ENCODE results near the gene LENG8.
A peak's percentile ranks its signal among the peaks of the same experiment; 100 is the strongest.

- no peak for TF ChIP-seq ZNF24 (tag by site-specific recombination; IDR thresholded peaks at IDR 0.05)
- no peak for TF ChIP-seq ZNF777 (tag by site-specific recombination; IDR thresholded peaks at IDR 0.05; ENCODE audit: borderline replicate concordance)
- peak; percentile 85 for TF ChIP-seq ZNF121 (tag by site-specific recombination; IDR thresholded peaks at IDR 0.05)
- TF ChIP-seq, protein P1, sequence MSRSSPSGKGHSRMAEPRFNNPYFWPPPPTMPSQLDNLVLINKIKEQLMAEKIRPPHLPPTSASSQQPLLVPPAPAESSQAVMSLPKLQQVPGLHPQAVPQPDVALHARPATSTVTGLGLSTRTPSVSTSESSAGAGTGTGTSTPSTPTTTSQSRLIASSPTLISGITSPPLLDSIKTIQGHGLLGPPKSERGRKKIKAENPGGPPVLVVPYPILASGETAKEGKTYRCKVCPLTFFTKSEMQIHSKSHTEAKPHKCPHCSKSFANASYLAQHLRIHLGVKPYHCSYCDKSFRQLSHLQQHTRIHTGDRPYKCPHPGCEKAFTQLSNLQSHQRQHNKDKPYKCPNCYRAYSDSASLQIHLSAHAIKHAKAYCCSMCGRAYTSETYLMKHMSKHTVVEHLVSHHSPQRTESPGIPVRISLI (tag by site-specific recombination; IDR thresholded peaks at IDR 0.05): no peak
- TF ChIP-seq, protein P2, sequence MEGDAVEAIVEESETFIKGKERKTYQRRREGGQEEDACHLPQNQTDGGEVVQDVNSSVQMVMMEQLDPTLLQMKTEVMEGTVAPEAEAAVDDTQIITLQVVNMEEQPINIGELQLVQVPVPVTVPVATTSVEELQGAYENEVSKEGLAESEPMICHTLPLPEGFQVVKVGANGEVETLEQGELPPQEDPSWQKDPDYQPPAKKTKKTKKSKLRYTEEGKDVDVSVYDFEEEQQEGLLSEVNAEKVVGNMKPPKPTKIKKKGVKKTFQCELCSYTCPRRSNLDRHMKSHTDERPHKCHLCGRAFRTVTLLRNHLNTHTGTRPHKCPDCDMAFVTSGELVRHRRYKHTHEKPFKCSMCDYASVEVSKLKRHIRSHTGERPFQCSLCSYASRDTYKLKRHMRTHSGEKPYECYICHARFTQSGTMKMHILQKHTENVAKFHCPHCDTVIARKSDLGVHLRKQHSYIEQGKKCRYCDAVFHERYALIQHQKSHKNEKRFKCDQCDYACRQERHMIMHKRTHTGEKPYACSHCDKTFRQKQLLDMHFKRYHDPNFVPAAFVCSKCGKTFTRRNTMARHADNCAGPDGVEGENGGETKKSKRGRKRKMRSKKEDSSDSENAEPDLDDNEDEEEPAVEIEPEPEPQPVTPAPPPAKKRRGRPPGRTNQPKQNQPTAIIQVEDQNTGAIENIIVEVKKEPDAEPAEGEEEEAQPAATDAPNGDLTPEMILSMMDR (tag by site-specific recombination; IDR thresholded peaks at IDR 0.05): no peak
- TF ChIP-seq ATF2 (tag by site-specific recombination; IDR thresholded peaks at IDR 0.05; ENCODE audit: low read depth): no peak
- TF ChIP-seq ZNF211 (tag by site-specific recombination; IDR thresholded peaks at IDR 0.05; ENCODE audit: low read depth): no peak
- TF ChIP-seq, protein P3, sequence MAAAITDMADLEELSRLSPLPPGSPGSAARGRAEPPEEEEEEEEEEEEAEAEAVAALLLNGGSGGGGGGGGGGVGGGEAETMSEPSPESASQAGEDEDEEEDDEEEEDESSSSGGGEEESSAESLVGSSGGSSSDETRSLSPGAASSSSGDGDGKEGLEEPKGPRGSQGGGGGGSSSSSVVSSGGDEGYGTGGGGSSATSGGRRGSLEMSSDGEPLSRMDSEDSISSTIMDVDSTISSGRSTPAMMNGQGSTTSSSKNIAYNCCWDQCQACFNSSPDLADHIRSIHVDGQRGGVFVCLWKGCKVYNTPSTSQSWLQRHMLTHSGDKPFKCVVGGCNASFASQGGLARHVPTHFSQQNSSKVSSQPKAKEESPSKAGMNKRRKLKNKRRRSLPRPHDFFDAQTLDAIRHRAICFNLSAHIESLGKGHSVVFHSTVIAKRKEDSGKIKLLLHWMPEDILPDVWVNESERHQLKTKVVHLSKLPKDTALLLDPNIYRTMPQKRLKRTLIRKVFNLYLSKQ (tag by site-specific recombination; IDR thresholded peaks at IDR 0.05; ENCODE audit: borderline replicate concordance): no peak
- TF ChIP-seq HOXA7 (CRISPR knock-in tag; IDR thresholded peaks at IDR 0.05; ENCODE audit: borderline replicate concordance): no peak
- TF ChIP-seq, protein P4, sequence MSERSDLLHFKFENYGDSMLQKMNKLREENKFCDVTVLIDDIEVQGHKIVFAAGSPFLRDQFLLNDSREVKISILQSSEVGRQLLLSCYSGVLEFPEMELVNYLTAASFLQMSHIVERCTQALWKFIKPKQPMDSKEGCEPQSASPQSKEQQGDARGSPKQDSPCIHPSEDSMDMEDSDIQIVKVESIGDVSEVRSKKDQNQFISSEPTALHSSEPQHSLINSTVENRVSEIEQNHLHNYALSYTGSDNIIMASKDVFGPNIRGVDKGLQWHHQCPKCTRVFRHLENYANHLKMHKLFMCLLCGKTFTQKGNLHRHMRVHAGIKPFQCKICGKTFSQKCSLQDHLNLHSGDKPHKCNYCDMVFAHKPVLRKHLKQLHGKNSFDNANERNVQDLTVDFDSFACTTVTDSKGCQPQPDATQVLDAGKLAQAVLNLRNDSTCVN (tag by site-specific recombination; optimal IDR thresholded peaks at IDR 0.05): no peak
- no peak for TF ChIP-seq MYNN (tag by site-specific recombination; IDR thresholded peaks at IDR 0.05; ENCODE audit: borderline replicate concordance)
Observed at GRCh38 chr19:54428323-54429175, 20.4 kb upstream of the LENG8 start.

All from HEK293 (cell line).